Fibroblast of villous mesenchyme (primary cell): ENCODE measurements around the gene PTPRE. TPM values are rescaled to one million over a fixed set of nuclear protein-coding genes. Genes with fewer than 3 reads are reported as not detected.

Experiments used
- DNase-seq: peaks from one replicate; pipeline ENCODE4 v3.0.0-alpha.2; 2010; ENCODE audit warnings: low read depth
- H3K4me3 ChIP-seq: 2 replicates; pipeline ENCODE4 v1.5.1; 2011; ENCODE audit warnings: low read depth, mild to moderate bottlenecking, low read length
- CTCF ChIP-seq: IDR thresholded peaks from 2 replicates; pipeline ENCODE4 v1.5.1; 2012; ENCODE audit warnings: low read depth, mild to moderate bottlenecking, low read length; ENCODE audit not compliant: insufficient read depth
- total RNA-seq: library from RNA; depleted of rRNA; stranded (reverse); fragments of >200 nt; gene quantifications from 2 replicates; pipeline ENCODE4 v1.2.3, GENCODE V29; 2012

PTPRE gene
- total RNA-seq, 1 donor = 11.2 TPM

GRCh38 chr10:128095027-128095752, 188.3 kb downstream of the PTPRE start:
- TF ChIP-seq CTCF = no peak
- DNase-seq = no peak
- no peak overlapping the region for H3K4me3 ChIP-seq

- DNase-seq = no peak
- no peak for TF ChIP-seq CTCF
Observed at GRCh38 chr10:128095753-128096469, 189.0 kb downstream of the PTPRE start.

GRCh38 chr10:128096486-128097199, 189.7 kb downstream of the PTPRE start:
- no peak overlapping the region for H3K4me3 ChIP-seq
- TF ChIP-seq CTCF = no peak
- peak; percentile 62 for DNase-seq

More at GRCh38 chr10:128095753-128096469, 189.0 kb downstream of the PTPRE start:
- H3K4me3 ChIP-seq = no peak overlapping the region

GRCh38 chr10:128097783-128098182, 190.9 kb downstream of the PTPRE start:
- no peak overlapping the region for H3K4me3 ChIP-seq
- TF ChIP-seq CTCF = no peak
- DNase-seq = no peak

GRCh38 chr10:128098631-128099030, 191.7 kb downstream of the PTPRE start:
- H3K4me3 ChIP-seq = no peak overlapping the region
- TF ChIP-seq CTCF = no peak
- DNase-seq = no peak

- no peak for DNase-seq
- no peak overlapping the region for H3K4me3 ChIP-seq
- no peak for TF ChIP-seq CTCF
Observed at GRCh38 chr10:128099901-128100300, 193.0 kb downstream of the PTPRE start.
